Upper lobe of left lung (tissue), 6 donors: ENCODE data around the gene HMGB1. TPM values are rescaled to one million over a fixed set of nuclear protein-coding genes. Genes with fewer than 3 reads are reported as not detected.
"Not testable (repeated sequence)": the region's sequence is repeated elsewhere in the genome, so short reads cannot be mapped to it uniquely, and the experiment has no call there.

Experiments
- ATAC-seq, 2 donors: fragments of 200-7000 bp; cut with Tn5 transposase; one replicate each; pipeline ENCODE4 v1.9.1; 2022; ENCODE audit warnings: mild to moderate bottlenecking in 2 of 2, moderate library complexity in 2 of 2; ENCODE audit not compliant: low FRiP score in 2 of 2
- DNase-seq, 2 donors: peaks; one replicate each; pipeline ENCODE4 v3.0.0-alpha.2; 2019 to 2020
- H3K27ac ChIP-seq, 4 donors: fragments of 200-600 bp; sonication (generic); one replicate each; pipeline ENCODE4 v1.5.1; 2016 to 2019
- H3K27me3 ChIP-seq, 4 donors: fragments of 200-600 bp; sonication (generic); one replicate each; pipeline ENCODE4 v1.5.1; 2017 to 2019
- H3K36me3 ChIP-seq, 4 donors: fragments of 200-600 bp; sonication (generic); one replicate each; pipeline ENCODE4 v1.5.1; 2016 to 2019
- H3K4me1 ChIP-seq, 4 donors: fragments of 200-600 bp; sonication (generic); one replicate each; pipeline ENCODE4 v1.5.1; 2018 to 2019
- H3K4me3 ChIP-seq, 4 donors: fragments of 200-600 bp; sonication (generic); one replicate each; pipeline ENCODE4 v1.5.1; 2017 to 2019; ENCODE audit warnings: mild to moderate bottlenecking in 2 of 4, moderate library complexity in 1 of 4
- H3K9me3 ChIP-seq, 4 donors: fragments of 200-600 bp; sonication (generic); one replicate each; pipeline ENCODE4 v1.5.1; 2018 to 2019
- EP300 ChIP-seq, 4 donors: sonication (generic); formaldehyde crosslinking; IDR thresholded peaks; one replicate each; pipeline ENCODE4 v1.5.1; 2017; ENCODE audit warnings: antibody characterized with exemption in 4 of 4, control low read depth in 2 of 4
- POLR2A ChIP-seq, 4 donors: fragments of 450-650 bp; IDR thresholded peaks; one replicate each; pipeline ENCODE4 v1.5.1; 2016 to 2017; ENCODE audit warnings: antibody characterized with exemption in 4 of 4, mild to moderate bottlenecking in 2 of 4
- POLR2AphosphoS5 ChIP-seq, 2 donors: sonication (generic); formaldehyde crosslinking; IDR thresholded peaks; one replicate each; pipeline ENCODE4 v1.5.1; 2017; ENCODE audit warnings: antibody characterized with exemption in 2 of 2
- WGBS, 2 donors: methylation state at CpG; one replicate each; pipeline ENCODE4 v1.1.5; 2017 to 2018; 5-methylcytosine and 5-hydroxymethylcytosine counted together
- total RNA-seq, 6 donors: library from RNA; depleted of rRNA in 4 of 6; stranded (reverse); fragments of >200 nt in 4 of 6; gene quantifications; one replicate each; pipeline versions ENCODE4 v1.1.0 to v1.2.1, GENCODE V29; 2016 to 2021
- TF ChIP-seq, protein P1 (sequence below), 6 experiments: fragments of 450-650 bp in 4 of 6; fragments of 200-600 bp in 2 of 6; sonication (generic) in 2 of 6; IDR thresholded peaks; one replicate each; pipeline ENCODE4 v1.5.1; 2016 to 2019; ENCODE audit warnings: antibody characterized with exemption in 6 of 6
- donor health status: DM: no; HTN: no; CAD: no; lungs with moderate emphysema.
- donor health status: DM: no; HTN: yes; CAD: no; lungs with severe emphysema.

HMGB1 gene
- total RNA-seq, 6 donors from 2014 or later: 124 to 300 (median 195) TPM

- peak in 3 of 4 donors; percentile 57 to 80 (median 67) for TF ChIP-seq POLR2A (IDR thresholded peaks at IDR 0.05)
- no peak for TF ChIP-seq EP300 (IDR thresholded peaks at IDR 0.05)
- TF ChIP-seq POLR2AphosphoS5 (IDR thresholded peaks at IDR 0.05): peak; percentile 8 to 31
- TF ChIP-seq, protein P1, sequence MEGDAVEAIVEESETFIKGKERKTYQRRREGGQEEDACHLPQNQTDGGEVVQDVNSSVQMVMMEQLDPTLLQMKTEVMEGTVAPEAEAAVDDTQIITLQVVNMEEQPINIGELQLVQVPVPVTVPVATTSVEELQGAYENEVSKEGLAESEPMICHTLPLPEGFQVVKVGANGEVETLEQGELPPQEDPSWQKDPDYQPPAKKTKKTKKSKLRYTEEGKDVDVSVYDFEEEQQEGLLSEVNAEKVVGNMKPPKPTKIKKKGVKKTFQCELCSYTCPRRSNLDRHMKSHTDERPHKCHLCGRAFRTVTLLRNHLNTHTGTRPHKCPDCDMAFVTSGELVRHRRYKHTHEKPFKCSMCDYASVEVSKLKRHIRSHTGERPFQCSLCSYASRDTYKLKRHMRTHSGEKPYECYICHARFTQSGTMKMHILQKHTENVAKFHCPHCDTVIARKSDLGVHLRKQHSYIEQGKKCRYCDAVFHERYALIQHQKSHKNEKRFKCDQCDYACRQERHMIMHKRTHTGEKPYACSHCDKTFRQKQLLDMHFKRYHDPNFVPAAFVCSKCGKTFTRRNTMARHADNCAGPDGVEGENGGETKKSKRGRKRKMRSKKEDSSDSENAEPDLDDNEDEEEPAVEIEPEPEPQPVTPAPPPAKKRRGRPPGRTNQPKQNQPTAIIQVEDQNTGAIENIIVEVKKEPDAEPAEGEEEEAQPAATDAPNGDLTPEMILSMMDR (IDR thresholded peaks at IDR 0.05): peak in 2 of 6 experiments; percentile 37 to 40
- WGBS, 2 donors: 3% methylated on average over 12 of the region's 136 CpGs; no CpG with 5 or more reads in 1 of the 2 donors
- Histone ChIP-seq H3K36me3 (peaks cover 0 to 21% (median 6%) of the 10 kb centered on the region in 4 donors), H3K4me3 (peak overlapping the region; percentile 49 to 88 (median 77)), H3K9me3 (no peaks in the 10 kb centered on the region), H3K27me3 (no peaks in the 10 kb centered on the region), H3K27ac (peak overlapping the region; percentile 95 to 100 (median 98)), H3K4me1 (peaks cover 18 to 29% (median 26%) of the 10 kb centered on the region in 4 donors)
- DNase-seq: peak; percentile 63 to 95
- peak; percentile 86 to 87 for ATAC-seq
These were observed 1.0 kb downstream of the HMGB1 start for GRCh38 chr13:30464496-30465342.

- Histone ChIP-seq H3K4me3 (peak overlapping the region; percentile 49 to 88 (median 77)), H3K9me3 (no peaks in the 10 kb centered on the region), H3K27ac (peak overlapping the region; percentile 95 to 100 (median 98)), H3K4me1 (peaks cover 18 to 32% (median 28%) of the 10 kb centered on the region in 4 donors), H3K27me3 (no peaks in the 10 kb centered on the region), H3K36me3 (peaks cover 0 to 29% (median 6%) of the 10 kb centered on the region in 4 donors)
- ATAC-seq: peak; percentile 41 to 57
- 2% methylated on average over 21 to 31 of the region's 32 CpGs for WGBS, 2 donors
- TF ChIP-seq, protein P1 (IDR thresholded peaks at IDR 0.05): no peak
- TF ChIP-seq EP300 (IDR thresholded peaks at IDR 0.05) (no peak), POLR2AphosphoS5 (IDR thresholded peaks at IDR 0.05) (peak; percentile 55 to 60), POLR2A (IDR thresholded peaks at IDR 0.05) (no peak)
- DNase-seq: peak in 1 of 2 donors; percentile 65
These were observed 1.8 kb downstream of the HMGB1 start for GRCh38 chr13:30463787-30464495.

GRCh38 chr13:30461279-30462066, 4.3 kb downstream of the HMGB1 start:
- not testable (repeated sequence) for H3K4me3 ChIP-seq, H3K9me3 ChIP-seq, DNase-seq, H3K27me3 ChIP-seq, ATAC-seq
- peaks cover 0 to 34% (median 6%) of the 10 kb centered on the region in 4 donors for H3K36me3 ChIP-seq
- H3K4me1 ChIP-seq: peaks cover 18 to 29% (median 28%) of the 10 kb centered on the region in 4 donors
- H3K27ac ChIP-seq: peak overlapping the region in 1 of 4 donors; percentile 51
- TF ChIP-seq, protein P1 (IDR thresholded peaks at IDR 0.05): peak in 4 of 6 experiments; percentile 23 to 43 (median 30)
- 90 to 93% methylated on average over 3 of the region's 3 CpGs for WGBS, 2 donors

DNA sequence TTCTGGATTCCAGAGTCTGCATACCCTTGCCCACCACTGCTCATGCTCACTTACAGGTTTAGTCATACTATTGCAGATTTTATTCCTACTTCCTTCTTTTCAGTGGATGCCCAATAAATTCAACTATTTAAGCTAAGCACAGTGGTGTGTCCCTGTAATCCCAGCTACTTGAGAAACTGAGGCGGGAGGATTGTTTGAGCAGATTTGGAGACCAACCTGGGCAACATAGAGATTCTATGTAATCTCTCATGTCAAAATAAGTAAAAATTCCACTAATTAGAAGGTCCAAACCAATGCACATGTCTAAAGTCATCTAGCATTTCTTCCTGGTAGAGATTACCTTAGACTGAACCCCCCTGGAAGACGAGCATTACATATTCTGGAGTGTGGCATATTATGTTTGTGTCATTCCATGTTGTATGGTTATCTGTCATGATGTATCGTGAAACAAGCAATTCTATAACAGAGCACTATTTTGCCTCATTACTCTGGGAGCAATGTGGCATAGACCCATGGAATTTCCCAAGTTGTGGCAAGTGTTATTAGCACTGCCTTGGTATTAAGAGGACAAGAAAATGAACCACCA, 8.3 kb downstream of the HMGB1 start:
- no peak for ATAC-seq
- DNase-seq: no peak
- Histone ChIP-seq H3K4me3 (no peak overlapping the region), H3K36me3 (peaks cover 0 to 26% (median 2%) of the 10 kb centered on the region in 4 donors), H3K4me1 (peaks cover 1 to 10% (median 9%) of the 10 kb centered on the region in 4 donors), H3K27ac (no peak overlapping the region), H3K27me3 (no peaks in the 10 kb centered on the region), H3K9me3 (no peaks in the 10 kb centered on the region)
- WGBS, 2 donors: 64 to 97% methylated on average over 3 of the region's 3 CpGs
- TF ChIP-seq, protein P1 (IDR thresholded peaks at IDR 0.05): no peak
- TF ChIP-seq POLR2A (IDR thresholded peaks at IDR 0.05): no peak
- no peak for TF ChIP-seq POLR2AphosphoS5 (IDR thresholded peaks at IDR 0.05)
- TF ChIP-seq EP300 (IDR thresholded peaks at IDR 0.05): no peak
